Uterine smooth muscle cell (primary cell): ENCODE data around the gene PLA2G4A. TPM values are rescaled to one million over a fixed set of nuclear protein-coding genes. Genes with fewer than 3 reads are reported as not detected.

Experiments
- total RNA-seq: library from RNA; depleted of rRNA; stranded (reverse); fragments of >200 nt; gene quantifications from 2 replicates; pipeline ENCODE4 v1.2.3, GENCODE V29; 2014

The PLA2G4A gene
- 15.5 and 26.8 TPM in 2 replicates for total RNA-seq

GRCh38 chr1:186828611-186829454, at the start of gene PLA2G4A:
Gene PLA2G4A, plus strand, starts transcription at chr1:186828949. Its CDS starts 25,406 bp downstream, at chr1:186854355.

Other genes starting within 250 kb of the PLA2G4A start
- 9.2 and 12.8 TPM in 2 replicates for gene PTGS2, start 148.5 kb upstream of the PLA2G4A start, total RNA-seq